Osteoblast (primary cell): ENCODE data around the gene DCDC2. TPM values are rescaled to one million over a fixed set of nuclear protein-coding genes. Genes with fewer than 3 reads are reported as not detected.

Experiments used
- DNase-seq: peaks from one replicate; pipeline ENCODE4 v3.0.0; 2011; ENCODE audit warnings: low spot score, mixed read lengths; ENCODE audit not compliant: insufficient read length; ENCODE audit errors: missing footprints
- H2AFZ ChIP-seq: 2 replicates; pipeline ENCODE4 v1.6.0; 2011; ENCODE audit warnings: mild to moderate bottlenecking, low read length
- H3K27ac ChIP-seq: 2 replicates; pipeline ENCODE4 v1.5.1; 2011; ENCODE audit warnings: mild to moderate bottlenecking, low read depth, low read length, moderate library complexity
- H3K27me3 ChIP-seq: 2 replicates; pipeline ENCODE4 v1.6.0; 2012; ENCODE audit warnings: mild to moderate bottlenecking, control low read depth, inconsistent platforms, low read length, moderate library complexity; ENCODE audit not compliant: insufficient read depth
- H3K36me3 ChIP-seq: 2 replicates; pipeline ENCODE4 v1.5.1; 2011; ENCODE audit warnings: mild to moderate bottlenecking, low read length, control low read depth, moderate library complexity; ENCODE audit not compliant: insufficient read depth
- H3K4me1 ChIP-seq: 2 replicates; pipeline ENCODE4 v1.5.1; 2011; ENCODE audit warnings: mild to moderate bottlenecking, low read length, control low read depth, moderate library complexity; ENCODE audit not compliant: insufficient read depth
- H3K4me2 ChIP-seq: 2 replicates; pipeline ENCODE4 v1.6.0; 2011; ENCODE audit warnings: mild to moderate bottlenecking, low read length; ENCODE audit not compliant: insufficient read depth
- H3K4me3 ChIP-seq: fragments of 200-600 bp; sonication (generic); 3 replicates; pipeline ENCODE4 v1.5.1; 2012; ENCODE audit warnings: mild to moderate bottlenecking, low read length, inconsistent platforms; ENCODE audit not compliant: insufficient read depth
- H3K79me2 ChIP-seq: 2 replicates; pipeline ENCODE4 v1.6.0; 2012; ENCODE audit warnings: mild to moderate bottlenecking, low read length, control low read depth, inconsistent platforms; ENCODE audit not compliant: insufficient read depth
- H3K9me3 ChIP-seq: 2 replicates; pipeline ENCODE4 v1.5.1; 2011; ENCODE audit warnings: low read depth, low read length, control low read depth
- H4K20me1 ChIP-seq: 2 replicates; pipeline ENCODE4 v1.6.0; 2012; ENCODE audit warnings: mild to moderate bottlenecking, low read length, control low read depth; ENCODE audit not compliant: insufficient read depth
- total RNA-seq: library from RNA; depleted of rRNA; stranded (reverse); fragments of >200 nt; gene quantifications from 2 replicates; pipeline ENCODE4 v1.2.3, GENCODE V29; 2012
- TF ChIP-seq, protein P1 (sequence below): IDR thresholded peaks from 2 replicates; pipeline ENCODE4 v1.5.1; 2011; ENCODE audit warnings: mild to moderate bottlenecking, low read depth, low read length, moderate library complexity; ENCODE audit errors: extremely low read depth

DCDC2 gene
- total RNA-seq, 1 donor: under 0.01 TPM

GRCh38 chr6:24131751-24132150 lies 226.1 kb downstream of the DCDC2 start:
- DNase-seq: no peak
- Histone ChIP-seq H3K79me2 (no peaks in the 10 kb centered on the region), H2AFZ (no peak overlapping the region), H3K4me3 (no peak overlapping the region), H3K4me1 (no peaks in the 10 kb centered on the region), H3K27me3 (no peaks in the 10 kb centered on the region), H3K36me3 (no peaks in the 10 kb centered on the region), H4K20me1 (no peaks in the 10 kb centered on the region), H3K4me2 (no peak overlapping the region), H3K27ac (no peak overlapping the region), H3K9me3 (no peaks in the 10 kb centered on the region)
- TF ChIP-seq, protein P1, sequence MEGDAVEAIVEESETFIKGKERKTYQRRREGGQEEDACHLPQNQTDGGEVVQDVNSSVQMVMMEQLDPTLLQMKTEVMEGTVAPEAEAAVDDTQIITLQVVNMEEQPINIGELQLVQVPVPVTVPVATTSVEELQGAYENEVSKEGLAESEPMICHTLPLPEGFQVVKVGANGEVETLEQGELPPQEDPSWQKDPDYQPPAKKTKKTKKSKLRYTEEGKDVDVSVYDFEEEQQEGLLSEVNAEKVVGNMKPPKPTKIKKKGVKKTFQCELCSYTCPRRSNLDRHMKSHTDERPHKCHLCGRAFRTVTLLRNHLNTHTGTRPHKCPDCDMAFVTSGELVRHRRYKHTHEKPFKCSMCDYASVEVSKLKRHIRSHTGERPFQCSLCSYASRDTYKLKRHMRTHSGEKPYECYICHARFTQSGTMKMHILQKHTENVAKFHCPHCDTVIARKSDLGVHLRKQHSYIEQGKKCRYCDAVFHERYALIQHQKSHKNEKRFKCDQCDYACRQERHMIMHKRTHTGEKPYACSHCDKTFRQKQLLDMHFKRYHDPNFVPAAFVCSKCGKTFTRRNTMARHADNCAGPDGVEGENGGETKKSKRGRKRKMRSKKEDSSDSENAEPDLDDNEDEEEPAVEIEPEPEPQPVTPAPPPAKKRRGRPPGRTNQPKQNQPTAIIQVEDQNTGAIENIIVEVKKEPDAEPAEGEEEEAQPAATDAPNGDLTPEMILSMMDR: no peak

- no peak for DNase-seq
- no peaks in the 10 kb centered on the region for H3K9me3 ChIP-seq
- H3K79me2 ChIP-seq: no peaks in the 10 kb centered on the region
- H2AFZ ChIP-seq: no peak overlapping the region
- H3K27me3 ChIP-seq: no peaks in the 10 kb centered on the region
- H3K36me3 ChIP-seq: no peaks in the 10 kb centered on the region
- H3K4me3 ChIP-seq: no peak overlapping the region
- H3K27ac ChIP-seq: no peak overlapping the region
- H3K4me1 ChIP-seq: no peaks in the 10 kb centered on the region
- H3K4me2 ChIP-seq: no peak overlapping the region
- no peaks in the 10 kb centered on the region for H4K20me1 ChIP-seq
- TF ChIP-seq, protein P1: no peak
These were observed 230.5 kb downstream of the DCDC2 start for GRCh38 chr6:24127316-24127715.

DNA sequence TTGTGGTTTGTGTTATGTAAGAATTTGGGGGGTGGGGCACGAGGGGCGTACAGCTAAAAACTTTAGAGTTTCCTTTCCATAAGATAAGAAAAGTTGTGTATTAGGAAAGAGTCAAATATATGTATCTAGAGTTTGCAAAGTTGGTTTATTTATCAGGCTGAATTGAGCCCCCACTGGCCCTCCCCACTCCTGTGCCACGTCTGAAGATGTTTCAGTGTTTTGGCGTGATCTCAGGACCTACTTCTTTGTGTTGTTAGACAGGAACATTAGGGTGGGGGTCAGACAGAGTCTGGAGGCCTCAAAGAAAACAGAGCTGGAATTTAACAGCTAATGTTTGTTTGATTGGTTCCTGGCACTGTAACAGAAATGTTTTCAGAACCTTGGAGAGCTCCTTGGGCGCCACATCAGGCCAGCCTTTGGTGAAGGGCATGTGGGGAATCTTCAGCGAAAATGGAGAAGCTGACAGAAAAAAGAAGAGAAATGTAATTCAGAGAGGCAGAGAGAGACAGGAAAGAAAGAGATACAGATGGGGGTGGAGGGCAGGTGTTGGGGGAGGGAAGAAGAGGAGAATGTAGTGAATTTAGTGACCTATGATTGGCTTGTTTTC lies 231.2 kb downstream of the DCDC2 start:
- H3K4me1 ChIP-seq: no peaks in the 10 kb centered on the region
- no peak for DNase-seq
- no peak overlapping the region for H3K4me3 ChIP-seq
- H3K27me3 ChIP-seq: no peaks in the 10 kb centered on the region
- H3K4me2 ChIP-seq: no peak overlapping the region
- TF ChIP-seq, protein P1: no peak
- H2AFZ ChIP-seq: no peak overlapping the region
- H4K20me1 ChIP-seq: no peaks in the 10 kb centered on the region
- H3K36me3 ChIP-seq: no peaks in the 10 kb centered on the region
- H3K9me3 ChIP-seq: no peaks in the 10 kb centered on the region
- H3K27ac ChIP-seq: no peak overlapping the region
- no peaks in the 10 kb centered on the region for H3K79me2 ChIP-seq

GRCh38 chr6:24125980-24126379 lies 231.9 kb downstream of the DCDC2 start, which contains the start of gene NRSN1:
Gene NRSN1 (plus strand): TSS chr6:24126215. CDS start chr6:24134328, 8,113 bp downstream.
- H3K4me2 ChIP-seq: no peak within 1 kb of the TSS
- H3K9me3 ChIP-seq: no peaks in the 10 kb centered on the region
- H4K20me1 ChIP-seq: no peaks in the 10 kb centered on the region
- no peak within 1 kb of the TSS for H3K4me3 ChIP-seq
- TF ChIP-seq, protein P1: no peak
- no peaks in the 10 kb centered on the region for H3K36me3 ChIP-seq
- H3K27me3 ChIP-seq: no peaks in the 10 kb centered on the region
- no peaks in the 10 kb centered on the region for H3K79me2 ChIP-seq
- H3K27ac ChIP-seq: no peak within 1 kb of the TSS
- DNase-seq: peak; percentile 59
- H2AFZ ChIP-seq: no peak within 1 kb of the TSS
- H3K4me1 ChIP-seq: no peaks in the 10 kb centered on the region
